ENCODE data around the gene NPFFR1.

NPFFR1 gene

GRCh38 chr10:70222340-70222794 is 61.4 kb downstream of the NPFFR1 start:
- DNase-seq, result no peak

GRCh38 chr10:70221030-70221429 is 62.8 kb downstream of the NPFFR1 start:
- no peak for DNase-seq

GRCh38 chr10:70212879-70213278 is 70.9 kb downstream of the NPFFR1 start:
- no peak for DNase-seq

- DNase-seq, result no peak
These were observed 71.5 kb downstream of the NPFFR1 start for GRCh38 chr10:70212277-70212676.

- no peak for DNase-seq
These were observed 77.0 kb downstream of the NPFFR1 start for GRCh38 chr10:70206762-70207161.

GRCh38 chr10:70201105-70201504 is 82.7 kb downstream of the NPFFR1 start:
- no peak for DNase-seq

GRCh38 chr10:70198696-70199466 is 84.9 kb downstream of the NPFFR1 start:
- no peak for DNase-seq

All from bone marrow (tissue), 2 donors.